GM23338 (cell line): ENCODE results near the gene TBCD. TPM values are rescaled to one million over a fixed set of nuclear protein-coding genes. Genes with fewer than 3 reads are reported as not detected.

Experiments used
- ATAC-seq: fragments of 200-7000 bp; cut with Tn5 transposase; 3 replicates; pipeline ENCODE4 v1.9.1; 2020
- DNase-seq: peaks from one replicate; pipeline ENCODE4 v3.0.0-alpha.2; 2015; ENCODE audit warnings: low spot score
- H2AFZ ChIP-seq: fragments of 200-600 bp; sonication (generic); 2 replicates; pipeline ENCODE4 v1.8.0; 2016; ENCODE audit warnings: antibody characterized with exemption, mild to moderate bottlenecking, moderate library complexity
- H3F3A ChIP-seq: fragments of 200-600 bp; sonication (generic); replicated peaks from 2 replicates; pipeline ENCODE4 v1.8.0; 2017; ENCODE audit warnings: antibody characterized with exemption, mixed run types, low read depth
- H3K27ac ChIP-seq: fragments of 200-600 bp; sonication (generic); 2 replicates; pipeline ENCODE4 v1.6.1; 2016; ENCODE audit warnings: low read depth
- H3K27me3 ChIP-seq: fragments of 200-600 bp; sonication (generic); 2 replicates; pipeline ENCODE4 v1.8.0; 2016; ENCODE audit warnings: mild to moderate bottlenecking, mixed run types, moderate library complexity; ENCODE audit not compliant: insufficient read depth
- H3K36me3 ChIP-seq: fragments of 200-600 bp; sonication (generic); 2 replicates; pipeline ENCODE4 v1.8.0; 2016; ENCODE audit warnings: mild to moderate bottlenecking; ENCODE audit not compliant: insufficient read depth
- H3K4me1 ChIP-seq: fragments of 200-600 bp; sonication (generic); 2 replicates; pipeline ENCODE4 v1.8.0; 2016; ENCODE audit warnings: mild to moderate bottlenecking, moderate library complexity; ENCODE audit not compliant: insufficient read depth
- H3K4me2 ChIP-seq: fragments of 200-600 bp; sonication (generic); 2 replicates; pipeline ENCODE4 v1.7.1; 2017; ENCODE audit warnings: mixed run types
- H3K4me3 ChIP-seq: fragments of 200-600 bp; sonication (generic); 2 replicates; pipeline ENCODE4 v1.6.1; 2016; ENCODE audit warnings: mixed run types
- H3K79me2 ChIP-seq: fragments of 200-600 bp; sonication (generic); replicated peaks from 2 replicates; pipeline ENCODE4 v1.8.0; 2017; ENCODE audit warnings: mild to moderate bottlenecking; ENCODE audit not compliant: insufficient read depth
- H3K9me2 ChIP-seq: fragments of 200-600 bp; sonication (generic); 2 replicates; pipeline ENCODE4 v1.8.0; 2017; ENCODE audit not compliant: insufficient read depth
- H4K20me1 ChIP-seq: fragments of 200-600 bp; sonication (generic); replicated peaks from 2 replicates; pipeline ENCODE4 v1.8.0; 2017; ENCODE audit warnings: mild to moderate bottlenecking; ENCODE audit not compliant: insufficient read depth
- H3K27ac Mint-ChIP-seq: 2 replicates; pipeline ENCODE4 v1.8.0; 2020; ENCODE audit warnings: inconsistent platforms, mild to moderate bottlenecking, moderate library complexity, mixed read lengths
- H3K27me3 Mint-ChIP-seq: 3 replicates; pipeline ENCODE4 v1.8.0; 2022; ENCODE audit warnings: low read depth, mild to moderate bottlenecking, moderate library complexity, mixed read lengths, inconsistent platforms; ENCODE audit not compliant: insufficient read depth, poor library complexity
- H3K36me3 Mint-ChIP-seq: 3 replicates; pipeline ENCODE4 v1.8.0; 2021; ENCODE audit warnings: low read depth, mild to moderate bottlenecking, inconsistent platforms, moderate library complexity, mixed read lengths
- H3K4me1 Mint-ChIP-seq: 3 replicates; pipeline ENCODE4 v1.8.0; 2020; ENCODE audit warnings: mild to moderate bottlenecking, inconsistent platforms, mixed read lengths
- H3K4me3 Mint-ChIP-seq: 3 replicates; pipeline ENCODE4 v1.8.0; 2021; ENCODE audit warnings: moderate library complexity, mild to moderate bottlenecking, inconsistent platforms, mixed read lengths
- H3K9me3 Mint-ChIP-seq: 3 replicates; pipeline ENCODE4 v1.8.0; 2020; ENCODE audit warnings: moderate library complexity, mild to moderate bottlenecking, inconsistent platforms, mixed read lengths
- CREB1 ChIP-seq: fragments of 250-450 bp; sonication (Bioruptor Pico); IDR thresholded peaks from 2 replicates; pipeline ENCODE4 v1.5.0; 2020; ENCODE audit warnings: low read depth, mild to moderate bottlenecking, moderate library complexity
- CTCF ChIP-seq, 2 experiments: fragments of 200-600 bp in 1 of 2; sonication (generic) in 1 of 2; conservative IDR thresholded peaks; 2 replicates each; pipeline versions ENCODE4 v1.5.1 to v1.6.1; 2016 to 2017; ENCODE audit warnings: antibody characterized with exemption in 2 of 2, low read depth in 2 of 2, mild to moderate bottlenecking in 2 of 2, moderate library complexity in 1 of 2
- ETS1 ChIP-seq: IDR thresholded peaks from 2 replicates; pipeline ENCODE4 v1.6.1; 2016; ENCODE audit warnings: antibody characterized with exemption
- EZH2 ChIP-seq: fragments of 200-600 bp; sonication (generic); IDR thresholded peaks from one replicate; pipeline ENCODE4 v1.8.0; 2017; ENCODE audit warnings: antibody characterized with exemption, mild to moderate bottlenecking, low read depth; ENCODE audit not compliant: unreplicated experiment
- EZH2phosphoT487 ChIP-seq: fragments of 200-600 bp; sonication (generic); IDR thresholded peaks from one replicate; pipeline ENCODE4 v1.8.1; 2018; ENCODE audit warnings: antibody characterized with exemption; ENCODE audit not compliant: unreplicated experiment
- JUNB ChIP-seq: IDR thresholded peaks from one replicate; pipeline ENCODE4 v1.6.1; 2016; ENCODE audit warnings: antibody characterized with exemption; ENCODE audit not compliant: unreplicated experiment
- NANOG ChIP-seq: IDR thresholded peaks from 2 replicates; pipeline ENCODE4 v1.6.1; 2016; ENCODE audit warnings: antibody characterized with exemption, borderline replicate concordance
- POLR2AphosphoS5 ChIP-seq: IDR thresholded peaks from 2 replicates; pipeline ENCODE4 v1.6.1; 2016; ENCODE audit warnings: antibody characterized with exemption, low read depth
- STAT1 ChIP-seq: IDR thresholded peaks from one replicate; pipeline ENCODE4 v1.6.1; 2016; ENCODE audit warnings: antibody characterized with exemption; ENCODE audit not compliant: unreplicated experiment
- ZNF114 ChIP-seq: fragments of 250-450 bp; sonication (Bioruptor Pico); IDR thresholded peaks from 2 replicates; pipeline ENCODE4 v1.5.0; 2020; ENCODE audit warnings: mild to moderate bottlenecking, moderate library complexity
- ZNF331 ChIP-seq: fragments of 250-450 bp; sonication (Bioruptor Pico); IDR thresholded peaks from 2 replicates; pipeline ENCODE4 v1.5.0; 2020; ENCODE audit warnings: low read depth, mild to moderate bottlenecking, moderate library complexity
- polyA plus RNA-seq: library from polyadenylated mRNA; unstranded; fragments of >200 nt; fragmentation: Nextera tagmentation; extraction: Ambion mirVana; gene quantifications from 2 replicates; pipeline ENCODE4 v1.2.1, GENCODE V29; 2016
- total RNA-seq: library from RNA; depleted of rRNA; stranded (reverse); fragments of >200 nt; shearing (Covaris generic); gene quantifications from 2 replicates; pipeline ENCODE4 v1.2.3, GENCODE V29; 2014
- TF ChIP-seq, protein P1 (sequence below): fragments of 250-450 bp; sonication (Bioruptor Pico); IDR thresholded peaks from 2 replicates; pipeline ENCODE4 v1.5.0; 2020; ENCODE audit warnings: mild to moderate bottlenecking, moderate library complexity
- TF ChIP-seq, protein P2 (sequence below): IDR thresholded peaks from one replicate; pipeline ENCODE4 v1.6.1; 2018; ENCODE audit warnings: antibody characterized with exemption; ENCODE audit not compliant: unreplicated experiment

The TBCD gene
- total and polyA plus RNA-seq, 2 experiments from 2014 or later = 75.0 to 116 TPM

- Histone ChIP-seq H3K36me3 (no peaks in the 10 kb centered on the region), H3K4me1 (no peaks in the 10 kb centered on the region), H4K20me1 (no peaks in the 10 kb centered on the region), H3K4me3 (no peak overlapping the region), H3F3A (no peaks in the 10 kb centered on the region), H3K79me2 (no peaks in the 10 kb centered on the region), H3K27ac (no peak overlapping the region), H3K27me3 (no peaks in the 10 kb centered on the region), H2AFZ (no peak overlapping the region), H3K4me2 (no peak overlapping the region), H3K9me2 (no peaks in the 10 kb centered on the region)
- H3K4me3 Mint-ChIP-seq = no peak overlapping the region
- ATAC-seq (no peak), DNase-seq (no peak)
- TF ChIP-seq STAT1 = no peak
- TF ChIP-seq ZNF331 = no peak
- no peak for TF ChIP-seq EZH2
- TF ChIP-seq ETS1 = no peak
- TF ChIP-seq, protein P1, sequence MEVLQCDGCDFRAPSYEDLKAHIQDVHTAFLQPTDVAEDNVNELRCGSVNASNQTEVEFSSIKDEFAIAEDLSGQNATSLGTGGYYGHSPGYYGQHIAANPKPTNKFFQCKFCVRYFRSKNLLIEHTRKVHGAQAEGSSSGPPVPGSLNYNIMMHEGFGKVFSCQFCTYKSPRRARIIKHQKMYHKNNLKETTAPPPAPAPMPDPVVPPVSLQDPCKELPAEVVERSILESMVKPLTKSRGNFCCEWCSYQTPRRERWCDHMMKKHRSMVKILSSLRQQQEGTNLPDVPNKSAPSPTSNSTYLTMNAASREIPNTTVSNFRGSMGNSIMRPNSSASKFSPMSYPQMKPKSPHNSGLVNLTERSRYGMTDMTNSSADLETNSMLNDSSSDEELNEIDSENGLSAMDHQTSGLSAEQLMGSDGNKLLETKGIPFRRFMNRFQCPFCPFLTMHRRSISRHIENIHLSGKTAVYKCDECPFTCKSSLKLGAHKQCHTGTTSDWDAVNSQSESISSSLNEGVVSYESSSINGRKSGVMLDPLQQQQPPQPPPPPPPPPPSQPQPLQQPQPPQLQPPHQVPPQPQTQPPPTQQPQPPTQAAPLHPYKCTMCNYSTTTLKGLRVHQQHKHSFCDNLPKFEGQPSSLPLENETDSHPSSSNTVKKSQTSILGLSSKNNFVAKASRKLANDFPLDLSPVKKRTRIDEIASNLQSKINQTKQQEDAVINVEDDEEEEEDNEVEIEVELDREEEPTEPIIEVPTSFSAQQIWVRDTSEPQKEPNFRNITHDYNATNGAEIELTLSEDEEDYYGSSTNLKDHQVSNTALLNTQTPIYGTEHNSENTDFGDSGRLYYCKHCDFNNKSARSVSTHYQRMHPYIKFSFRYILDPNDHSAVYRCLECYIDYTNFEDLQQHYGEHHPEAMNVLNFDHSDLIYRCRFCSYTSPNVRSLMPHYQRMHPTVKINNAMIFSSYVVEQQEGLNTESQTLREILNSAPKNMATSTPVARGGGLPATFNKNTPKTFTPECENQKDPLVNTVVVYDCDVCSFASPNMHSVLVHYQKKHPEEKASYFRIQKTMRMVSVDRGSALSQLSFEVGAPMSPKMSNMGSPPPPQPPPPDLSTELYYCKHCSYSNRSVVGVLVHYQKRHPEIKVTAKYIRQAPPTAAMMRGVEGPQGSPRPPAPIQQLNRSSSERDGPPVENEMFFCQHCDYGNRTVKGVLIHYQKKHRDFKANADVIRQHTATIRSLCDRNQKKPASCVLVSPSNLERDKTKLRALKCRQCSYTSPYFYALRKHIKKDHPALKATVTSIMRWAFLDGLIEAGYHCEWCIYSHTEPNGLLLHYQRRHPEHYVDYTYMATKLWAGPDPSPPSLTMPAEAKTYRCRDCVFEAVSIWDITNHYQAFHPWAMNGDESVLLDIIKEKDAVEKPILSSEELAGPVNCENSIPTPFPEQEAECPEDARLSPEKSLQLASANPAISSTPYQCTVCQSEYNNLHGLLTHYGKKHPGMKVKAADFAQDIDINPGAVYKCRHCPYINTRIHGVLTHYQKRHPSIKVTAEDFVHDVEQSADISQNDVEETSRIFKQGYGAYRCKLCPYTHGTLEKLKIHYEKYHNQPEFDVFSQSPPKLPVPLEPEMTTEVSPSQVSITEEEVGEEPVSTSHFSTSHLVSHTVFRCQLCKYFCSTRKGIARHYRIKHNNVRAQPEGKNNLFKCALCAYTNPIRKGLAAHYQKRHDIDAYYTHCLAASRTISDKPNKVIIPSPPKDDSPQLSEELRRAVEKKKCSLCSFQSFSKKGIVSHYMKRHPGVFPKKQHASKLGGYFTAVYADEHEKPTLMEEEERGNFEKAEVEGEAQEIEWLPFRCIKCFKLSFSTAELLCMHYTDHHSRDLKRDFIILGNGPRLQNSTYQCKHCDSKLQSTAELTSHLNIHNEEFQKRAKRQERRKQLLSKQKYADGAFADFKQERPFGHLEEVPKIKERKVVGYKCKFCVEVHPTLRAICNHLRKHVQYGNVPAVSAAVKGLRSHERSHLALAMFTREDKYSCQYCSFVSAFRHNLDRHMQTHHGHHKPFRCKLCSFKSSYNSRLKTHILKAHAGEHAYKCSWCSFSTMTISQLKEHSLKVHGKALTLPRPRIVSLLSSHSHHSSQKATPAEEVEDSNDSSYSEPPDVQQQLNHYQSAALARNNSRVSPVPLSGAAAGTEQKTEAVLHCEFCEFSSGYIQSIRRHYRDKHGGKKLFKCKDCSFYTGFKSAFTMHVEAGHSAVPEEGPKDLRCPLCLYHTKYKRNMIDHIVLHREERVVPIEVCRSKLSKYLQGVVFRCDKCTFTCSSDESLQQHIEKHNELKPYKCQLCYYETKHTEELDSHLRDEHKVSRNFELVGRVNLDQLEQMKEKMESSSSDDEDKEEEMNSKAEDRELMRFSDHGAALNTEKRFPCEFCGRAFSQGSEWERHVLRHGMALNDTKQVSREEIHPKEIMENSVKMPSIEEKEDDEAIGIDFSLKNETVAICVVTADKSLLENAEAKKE = no peak
- no peak for TF ChIP-seq EZH2phosphoT487
- no peak for TF ChIP-seq ZNF114 (CRISPR knock-in tag)
- no peak for TF ChIP-seq JUNB
- no peak for TF ChIP-seq NANOG
- TF ChIP-seq CTCF (conservative IDR thresholded peaks at IDR 0.05; ENCODE audit: low read depth in 2 of 2) = no peak
- no peak for TF ChIP-seq CREB1 (CRISPR knock-in tag)
- TF ChIP-seq, protein P2, sequence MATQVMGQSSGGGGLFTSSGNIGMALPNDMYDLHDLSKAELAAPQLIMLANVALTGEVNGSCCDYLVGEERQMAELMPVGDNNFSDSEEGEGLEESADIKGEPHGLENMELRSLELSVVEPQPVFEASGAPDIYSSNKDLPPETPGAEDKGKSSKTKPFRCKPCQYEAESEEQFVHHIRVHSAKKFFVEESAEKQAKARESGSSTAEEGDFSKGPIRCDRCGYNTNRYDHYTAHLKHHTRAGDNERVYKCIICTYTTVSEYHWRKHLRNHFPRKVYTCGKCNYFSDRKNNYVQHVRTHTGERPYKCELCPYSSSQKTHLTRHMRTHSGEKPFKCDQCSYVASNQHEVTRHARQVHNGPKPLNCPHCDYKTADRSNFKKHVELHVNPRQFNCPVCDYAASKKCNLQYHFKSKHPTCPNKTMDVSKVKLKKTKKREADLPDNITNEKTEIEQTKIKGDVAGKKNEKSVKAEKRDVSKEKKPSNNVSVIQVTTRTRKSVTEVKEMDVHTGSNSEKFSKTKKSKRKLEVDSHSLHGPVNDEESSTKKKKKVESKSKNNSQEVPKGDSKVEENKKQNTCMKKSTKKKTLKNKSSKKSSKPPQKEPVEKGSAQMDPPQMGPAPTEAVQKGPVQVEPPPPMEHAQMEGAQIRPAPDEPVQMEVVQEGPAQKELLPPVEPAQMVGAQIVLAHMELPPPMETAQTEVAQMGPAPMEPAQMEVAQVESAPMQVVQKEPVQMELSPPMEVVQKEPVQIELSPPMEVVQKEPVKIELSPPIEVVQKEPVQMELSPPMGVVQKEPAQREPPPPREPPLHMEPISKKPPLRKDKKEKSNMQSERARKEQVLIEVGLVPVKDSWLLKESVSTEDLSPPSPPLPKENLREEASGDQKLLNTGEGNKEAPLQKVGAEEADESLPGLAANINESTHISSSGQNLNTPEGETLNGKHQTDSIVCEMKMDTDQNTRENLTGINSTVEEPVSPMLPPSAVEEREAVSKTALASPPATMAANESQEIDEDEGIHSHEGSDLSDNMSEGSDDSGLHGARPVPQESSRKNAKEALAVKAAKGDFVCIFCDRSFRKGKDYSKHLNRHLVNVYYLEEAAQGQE = no peak
- no peak for TF ChIP-seq POLR2AphosphoS5
- no peaks in the 10 kb centered on the region for H3K9me3 Mint-ChIP-seq
- peaks cover 29% of the 10 kb centered on the region for H3K36me3 Mint-ChIP-seq
- H3K4me1 Mint-ChIP-seq = no peaks in the 10 kb centered on the region; the same call in 2 of the 3 replicates
- H3K27me3 Mint-ChIP-seq = peaks cover 1% of the 10 kb centered on the region
- no peak overlapping the region; the same call in 1 of the 2 replicates for H3K27ac Mint-ChIP-seq
These were observed 28.6 kb upstream of the TBCD start for GRCh38 chr17:82723169-82723807.
